ENCODE measurements around the gene OVAAL. TPM values are rescaled to one million over a fixed set of nuclear protein-coding genes. Genes with fewer than 3 reads are reported as not detected.

The OVAAL gene
- polyA plus RNA-seq, 3 donors, result not detected

DNA sequence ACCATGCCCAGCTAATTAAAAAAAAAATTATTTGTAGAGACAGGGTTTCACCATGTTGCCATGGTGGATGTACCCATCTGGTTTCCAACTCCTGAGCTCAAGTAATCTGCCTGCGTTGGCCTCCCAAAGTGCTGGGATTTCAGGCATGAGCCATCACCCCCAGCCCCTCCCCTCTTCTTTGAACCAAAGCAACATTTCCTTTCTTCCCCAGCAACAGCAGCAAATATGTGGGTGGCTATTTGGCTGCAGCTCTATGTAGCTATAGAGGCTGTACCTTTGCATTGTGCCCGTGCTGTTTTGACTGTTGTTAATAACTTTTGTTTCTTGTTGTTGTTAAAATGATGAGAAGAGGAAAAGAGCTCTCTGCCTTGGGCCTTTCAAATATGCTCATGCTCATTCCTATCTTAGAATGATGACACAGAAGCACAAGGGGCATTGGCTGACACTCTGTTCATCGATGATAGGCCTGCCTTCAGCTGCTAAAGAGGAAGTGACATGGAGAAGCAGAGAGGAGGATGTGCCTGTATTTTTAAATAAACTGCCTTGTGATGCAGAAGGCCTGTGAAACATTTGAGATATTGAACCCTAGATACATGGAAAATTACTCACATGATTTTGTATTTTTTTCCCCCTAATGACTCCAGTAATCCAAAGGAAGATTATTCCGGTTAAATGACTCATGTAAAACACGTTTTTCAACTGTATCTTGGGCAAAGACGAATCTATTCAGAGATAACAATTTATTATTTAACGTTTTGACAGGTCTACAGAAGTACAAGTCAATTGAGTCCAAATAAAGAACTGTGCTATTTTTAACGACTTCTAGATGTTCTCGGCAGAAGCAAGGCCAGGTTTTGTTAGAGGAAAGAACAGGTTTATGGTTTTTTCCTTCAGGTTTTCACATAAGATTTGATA is 52.5 kb downstream of the OVAAL start:
- H2AFZ ChIP-seq (ENCODE audit: insufficient read depth, low read depth, low read length, poor library complexity, severe bottlenecking), result peak overlapping the region; percentile 19

DNA sequence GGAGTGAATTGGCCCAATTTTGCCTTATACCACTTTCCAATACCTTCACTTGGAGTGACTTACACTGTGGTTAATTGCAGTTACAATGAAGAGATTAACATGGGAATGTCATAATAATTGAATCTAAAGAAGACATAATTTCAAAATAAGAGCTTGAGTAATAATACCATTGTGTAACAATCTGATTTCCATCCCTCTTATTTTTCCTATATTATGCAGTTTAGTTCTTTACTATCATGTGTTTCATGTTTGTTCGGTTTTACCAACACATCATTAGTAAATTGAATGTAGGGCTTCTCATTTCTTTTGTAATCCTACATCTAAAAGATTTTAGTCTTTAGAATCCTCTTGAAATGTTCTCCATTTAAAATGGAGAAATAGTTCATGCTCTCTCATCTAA is 53.9 kb downstream of the OVAAL start:
- no peak overlapping the region for H3K4me3 Mint-ChIP-seq
- H3K36me3 ChIP-seq (replicated peaks in 1 of 2; ENCODE audit: control insufficient read depth in 1 of 2, insufficient read depth in 2 of 2, low read length in 2 of 2), result no peaks in the 10 kb centered on the region
- H3K27me3 Mint-ChIP-seq (ENCODE audit: low read depth in 3 of 3), result peaks cover 0 to 2% (median 0%) of the 10 kb centered on the region in 3 donors
- WGBS (ENCODE audit: insufficient coverage), result no CpG with 5 or more reads among the region's 1 CpG
- H4K20me1 ChIP-seq (ENCODE audit: insufficient read depth, low read length), result no peaks in the 10 kb centered on the region
- no peak for DNase-seq
- no peaks in the 10 kb centered on the region for H3K27me3 ChIP-seq (ENCODE audit: control insufficient read depth in 2 of 2, insufficient read depth in 2 of 2, low read length in 2 of 2)
- H3K9ac ChIP-seq (ENCODE audit: insufficient read depth, low read length, poor library complexity, severe bottlenecking), result no peak overlapping the region
- H3K36me3 Mint-ChIP-seq, result peaks cover 0 to 2% of the 10 kb centered on the region in 2 donors
- no peak overlapping the region for H3K4me2 ChIP-seq (replicated peaks; ENCODE audit: extremely low read depth, low read length, poor library complexity, severe bottlenecking)
- H3K27ac Mint-ChIP-seq, result no peak overlapping the region
- peaks cover 10 to 11% of the 10 kb centered on the region in 2 donors for H3K4me1 ChIP-seq (ENCODE audit: control insufficient read depth in 1 of 2, insufficient read depth in 2 of 2, low read length in 2 of 2)
- H3K27ac ChIP-seq (ENCODE audit: low read depth in 1 of 2, low read length in 2 of 2), result no peak overlapping the region
- H3K9me3 Mint-ChIP-seq, result peaks cover 0 to 2% (median 0%) of the 10 kb centered on the region in 7 donors
- peaks cover 21% of the 10 kb centered on the region for H3K4me1 Mint-ChIP-seq
- no peaks in the 10 kb centered on the region for H3K9me3 ChIP-seq (replicated peaks in 1 of 2; ENCODE audit: control insufficient read depth in 1 of 2, insufficient read depth in 1 of 2, low read length in 2 of 2)
- TF ChIP-seq, protein P1, sequence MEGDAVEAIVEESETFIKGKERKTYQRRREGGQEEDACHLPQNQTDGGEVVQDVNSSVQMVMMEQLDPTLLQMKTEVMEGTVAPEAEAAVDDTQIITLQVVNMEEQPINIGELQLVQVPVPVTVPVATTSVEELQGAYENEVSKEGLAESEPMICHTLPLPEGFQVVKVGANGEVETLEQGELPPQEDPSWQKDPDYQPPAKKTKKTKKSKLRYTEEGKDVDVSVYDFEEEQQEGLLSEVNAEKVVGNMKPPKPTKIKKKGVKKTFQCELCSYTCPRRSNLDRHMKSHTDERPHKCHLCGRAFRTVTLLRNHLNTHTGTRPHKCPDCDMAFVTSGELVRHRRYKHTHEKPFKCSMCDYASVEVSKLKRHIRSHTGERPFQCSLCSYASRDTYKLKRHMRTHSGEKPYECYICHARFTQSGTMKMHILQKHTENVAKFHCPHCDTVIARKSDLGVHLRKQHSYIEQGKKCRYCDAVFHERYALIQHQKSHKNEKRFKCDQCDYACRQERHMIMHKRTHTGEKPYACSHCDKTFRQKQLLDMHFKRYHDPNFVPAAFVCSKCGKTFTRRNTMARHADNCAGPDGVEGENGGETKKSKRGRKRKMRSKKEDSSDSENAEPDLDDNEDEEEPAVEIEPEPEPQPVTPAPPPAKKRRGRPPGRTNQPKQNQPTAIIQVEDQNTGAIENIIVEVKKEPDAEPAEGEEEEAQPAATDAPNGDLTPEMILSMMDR (IDR thresholded peaks at IDR 0.05), result no peak
- H3K4me3 ChIP-seq (replicated peaks in 1 of 3; ENCODE audit: low read depth in 2 of 3, low read length in 3 of 3), result no peak overlapping the region
- no peak overlapping the region for H2AFZ ChIP-seq (ENCODE audit: insufficient read depth, low read depth, low read length, poor library complexity, severe bottlenecking)
- intact Hi-C loops (cut with micrococcal nuclease), result no loop called here
- H3K79me2 ChIP-seq (ENCODE audit: insufficient read depth, low read length), result no peaks in the 10 kb centered on the region

More for the DNA sequence above, 52.5 kb downstream of the OVAAL start:
- WGBS (ENCODE audit: insufficient coverage), result 100% methylated on average over 1 of the region's 9 CpGs
- Histone ChIP-seq H4K20me1 (ENCODE audit: insufficient read depth, low read length) (no peaks in the 10 kb centered on the region), H3K4me2 (replicated peaks; ENCODE audit: extremely low read depth, low read length, poor library complexity, severe bottlenecking) (no peak overlapping the region), H3K36me3 (replicated peaks in 1 of 2; ENCODE audit: control insufficient read depth in 1 of 2, insufficient read depth in 2 of 2, low read length in 2 of 2) (no peaks in the 10 kb centered on the region), H3K9me3 (replicated peaks in 1 of 2; ENCODE audit: control insufficient read depth in 1 of 2, insufficient read depth in 1 of 2, low read length in 2 of 2) (no peaks in the 10 kb centered on the region), H3K9ac (ENCODE audit: insufficient read depth, low read length, poor library complexity, severe bottlenecking) (no peak overlapping the region), H3K27me3 (ENCODE audit: control insufficient read depth in 2 of 2, insufficient read depth in 2 of 2, low read length in 2 of 2) (no peaks in the 10 kb centered on the region), H3K79me2 (ENCODE audit: insufficient read depth, low read length) (no peaks in the 10 kb centered on the region), H3K4me3 (replicated peaks in 1 of 3; ENCODE audit: low read depth in 2 of 3, low read length in 3 of 3) (no peak overlapping the region), H3K4me1 (ENCODE audit: control insufficient read depth in 1 of 2, insufficient read depth in 2 of 2, low read length in 2 of 2) (peaks cover 5 to 7% of the 10 kb centered on the region in 2 donors), H3K27ac (ENCODE audit: low read depth in 1 of 2, low read length in 2 of 2) (peak overlapping the region in 1 of 2 donors; percentile 42)
- TF ChIP-seq, protein P1 (IDR thresholded peaks at IDR 0.05), result no peak
- Mint-ChIP-seq H3K4me1 (peaks cover 21% of the 10 kb centered on the region), H3K9me3 (peaks cover 0 to 2% (median 0%) of the 10 kb centered on the region in 7 donors), H3K27ac (peak overlapping the region in 5 of 7 donors; percentile 32 to 61 (median 47)), H3K36me3 (peaks cover 0 to 2% of the 10 kb centered on the region in 2 donors), H3K4me3 (no peak overlapping the region), H3K27me3 (ENCODE audit: low read depth in 3 of 3) (peaks cover 0 to 2% (median 0%) of the 10 kb centered on the region in 3 donors)
- DNase-seq, result peak; percentile 41 to 65 (median 45)
- intact Hi-C loops (cut with micrococcal nuclease), result no loop called here

All from CD14-positive monocyte (primary cell).